HepG2 (cell line): ENCODE measurements around the gene EMC8.

Experiments used
- GATA4 ChIP-seq: sonication (generic); IDR thresholded peaks from 2 replicates; pipeline ENCODE4 v1.6.1; 2016; ENCODE audit warnings: antibody characterized with exemption, low read depth, borderline replicate concordance
- MAZ ChIP-seq, 2 experiments: sonication (generic) in 1 of 2; formaldehyde crosslinking in 1 of 2; IDR thresholded peaks; 2 replicates each; pipeline versions ENCODE4 v1.5.0 to v1.6.1; 2012 to 2020; ENCODE audit warnings: low read depth in 2 of 2, mild to moderate bottlenecking in 2 of 2, borderline replicate concordance in 1 of 2, improper control_type of control experiment in 1 of 2, low read length in 1 of 2, missing genetic modification reagents in 1 of 2, moderate library complexity in 1 of 2
- SMAD1 ChIP-seq: sonication (generic); formaldehyde crosslinking; IDR thresholded peaks from 2 replicates; pipeline ENCODE4 v1.4.0; 2020; ENCODE audit warnings: missing genetic modification reagents, low read depth, mild to moderate bottlenecking, borderline replicate concordance
- YY1 ChIP-seq: IDR thresholded peaks from 2 replicates; pipeline ENCODE4 v1.6.1; 2011; ENCODE audit warnings: low read length, low read depth, moderate library complexity, mild to moderate bottlenecking; ENCODE audit not compliant: insufficient read depth, insufficient replicate concordance
- TF ChIP-seq, protein P1 (sequence below): sonication (generic); formaldehyde crosslinking; IDR thresholded peaks from 2 replicates; pipeline ENCODE4 v1.5.0; 2020; ENCODE audit warnings: mild to moderate bottlenecking, missing genetic modification reagents, moderate library complexity
- TF ChIP-seq, protein P2 (sequence below): IDR thresholded peaks from 2 replicates; pipeline ENCODE4 v1.6.1; 2016; ENCODE audit warnings: control low read depth

- TF ChIP-seq GATA4 (no peak), MAZ (IDR thresholded peaks at IDR 0.05; ENCODE audit: borderline replicate concordance, low read depth, low read length) (no peak), MAZ (CRISPR knock-in tag; IDR thresholded peaks at IDR 0.05; ENCODE audit: low read depth) (no peak), YY1 (no peak), SMAD1 (CRISPR knock-in tag) (no peak)
- TF ChIP-seq, protein P1, sequence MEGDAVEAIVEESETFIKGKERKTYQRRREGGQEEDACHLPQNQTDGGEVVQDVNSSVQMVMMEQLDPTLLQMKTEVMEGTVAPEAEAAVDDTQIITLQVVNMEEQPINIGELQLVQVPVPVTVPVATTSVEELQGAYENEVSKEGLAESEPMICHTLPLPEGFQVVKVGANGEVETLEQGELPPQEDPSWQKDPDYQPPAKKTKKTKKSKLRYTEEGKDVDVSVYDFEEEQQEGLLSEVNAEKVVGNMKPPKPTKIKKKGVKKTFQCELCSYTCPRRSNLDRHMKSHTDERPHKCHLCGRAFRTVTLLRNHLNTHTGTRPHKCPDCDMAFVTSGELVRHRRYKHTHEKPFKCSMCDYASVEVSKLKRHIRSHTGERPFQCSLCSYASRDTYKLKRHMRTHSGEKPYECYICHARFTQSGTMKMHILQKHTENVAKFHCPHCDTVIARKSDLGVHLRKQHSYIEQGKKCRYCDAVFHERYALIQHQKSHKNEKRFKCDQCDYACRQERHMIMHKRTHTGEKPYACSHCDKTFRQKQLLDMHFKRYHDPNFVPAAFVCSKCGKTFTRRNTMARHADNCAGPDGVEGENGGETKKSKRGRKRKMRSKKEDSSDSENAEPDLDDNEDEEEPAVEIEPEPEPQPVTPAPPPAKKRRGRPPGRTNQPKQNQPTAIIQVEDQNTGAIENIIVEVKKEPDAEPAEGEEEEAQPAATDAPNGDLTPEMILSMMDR (CRISPR knock-in tag) = no peak
- TF ChIP-seq, protein P2, sequence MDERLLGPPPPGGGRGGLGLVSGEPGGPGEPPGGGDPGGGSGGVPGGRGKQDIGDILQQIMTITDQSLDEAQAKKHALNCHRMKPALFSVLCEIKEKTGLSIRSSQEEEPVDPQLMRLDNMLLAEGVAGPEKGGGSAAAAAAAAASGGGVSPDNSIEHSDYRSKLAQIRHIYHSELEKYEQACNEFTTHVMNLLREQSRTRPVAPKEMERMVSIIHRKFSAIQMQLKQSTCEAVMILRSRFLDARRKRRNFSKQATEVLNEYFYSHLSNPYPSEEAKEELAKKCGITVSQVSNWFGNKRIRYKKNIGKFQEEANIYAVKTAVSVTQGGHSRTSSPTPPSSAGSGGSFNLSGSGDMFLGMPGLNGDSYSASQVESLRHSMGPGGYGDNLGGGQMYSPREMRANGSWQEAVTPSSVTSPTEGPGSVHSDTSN (CRISPR knock-in tag) = no peak
Observed at GRCh38 chr16:85835956-85836705, 36.8 kb upstream of the EMC8 start.
